Left lung (tissue), 10 donors: ENCODE data around the gene DNTTIP2. TPM values are rescaled to one million over a fixed set of nuclear protein-coding genes. Genes with fewer than 3 reads are reported as not detected.

Source experiments
- ATAC-seq: fragments of 200-7000 bp; cut with Tn5 transposase; one replicate; pipeline ENCODE4 v1.9.1; 2020; ENCODE audit warnings: moderate library complexity
- DNase-seq, 4 donors: peaks; one replicate each; pipeline ENCODE4 v3.0.0-alpha.2; 2013 to 2020
- H3K27ac ChIP-seq, 2 donors: fragments of 200-600 bp; sonication (generic) in 1 of 2; one replicate each; pipeline versions ENCODE4 v1.5.0 to v1.8.0; 2020 to 2021
- H3K27me3 ChIP-seq, 2 donors: fragments of 200-600 bp; sonication (generic) in 1 of 2; one replicate each; pipeline versions ENCODE4 v1.5.0 to v1.8.0; 2020 to 2021
- H3K36me3 ChIP-seq, 2 donors: fragments of 200-600 bp; sonication (generic) in 1 of 2; one replicate each; pipeline versions ENCODE4 v1.5.0 to v1.8.0; 2020 to 2021
- H3K4me1 ChIP-seq, 2 donors: fragments of 200-600 bp; one replicate each; pipeline ENCODE4 v1.8.0; 2021
- H3K4me3 ChIP-seq, 2 donors: fragments of 200-600 bp; sonication (generic) in 1 of 2; one replicate each; pipeline versions ENCODE4 v1.5.0 to v1.8.0; 2020 to 2021; ENCODE audit warnings: mild to moderate bottlenecking in 1 of 2
- H3K9me3 ChIP-seq, 2 donors: fragments of 200-600 bp; sonication (generic) in 1 of 2; one replicate each; pipeline versions ENCODE4 v1.5.0 to v1.8.0; 2020 to 2021
- intact Hi-C, 2 donors: fragments of 100-400 bp; cut with DNase I; formaldehyde crosslinking; loops; one replicate each; pipeline versions ENCODE4 v1.11.2 to v1.14.2; 2022
- polyA plus RNA-seq, 6 donors: library from polyadenylated mRNA; unstranded; fragments of 120-200 nt; gene quantifications; one replicate each; pipeline ENCODE4 v1.2.1, GENCODE V29; 2013; ENCODE audit not compliant: insufficient read length in 6 of 6
- total RNA-seq, 2 donors: library from RNA; stranded (reverse); fragmentation: NEBNext Ultra II Directional; extraction: Animal tissue kit (Norgen Biotek cat#: 25700); gene quantifications; one replicate each; pipeline ENCODE4 v1.2.1, GENCODE V29; 2021
- TF ChIP-seq, protein P1 (sequence below), 2 donors: fragments of 200-600 bp; sonication (generic) in 1 of 2; IDR thresholded peaks; one replicate each; pipeline versions ENCODE4 v1.5.0 to v1.8.0; 2021; ENCODE audit warnings: antibody characterized with exemption in 2 of 2
- donor health status: DM: no; HTN: yes; CAD: no.
- donor health status: DM: no; HTN: no; CAD: no.

Gene DNTTIP2
- total and polyA plus RNA-seq, 8 donors = 35.0 to 65.1 (median 59.3) TPM

DNA sequence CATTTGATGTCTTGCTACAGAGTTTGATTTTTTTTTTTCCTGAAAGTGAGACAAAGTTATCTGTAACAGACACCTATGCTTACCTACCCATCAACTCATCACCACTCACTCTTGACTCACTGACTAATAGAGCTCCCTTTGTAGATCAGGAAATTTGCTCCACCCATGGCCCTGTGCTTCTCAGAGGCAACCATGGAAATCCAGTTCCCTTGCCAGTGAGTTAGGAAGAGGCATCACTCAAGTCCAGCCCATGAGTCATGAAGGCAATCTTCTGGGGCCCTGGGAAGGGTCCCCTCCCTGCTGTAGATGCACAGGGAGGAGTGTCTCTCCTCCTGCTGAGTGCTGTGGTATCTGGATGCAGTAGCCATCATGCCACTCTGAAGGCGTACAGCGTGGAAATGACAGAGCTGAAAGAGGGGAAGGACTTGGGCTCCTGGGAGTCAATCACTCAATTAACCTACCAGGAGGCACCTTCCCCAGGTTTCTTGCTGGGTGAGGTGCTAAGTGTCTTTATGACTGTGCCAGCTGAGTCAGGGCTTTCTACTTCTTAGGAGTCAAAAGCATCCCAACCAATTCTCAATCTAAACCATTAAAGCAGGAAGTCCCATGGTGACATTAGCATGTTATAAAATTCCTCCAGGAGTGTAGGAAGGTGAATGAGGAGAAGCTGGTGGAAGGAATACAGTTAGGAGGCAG lies 56.1 kb downstream of the DNTTIP2 start:
- no peaks in the 10 kb centered on the region for H3K36me3 ChIP-seq
- H3K27ac ChIP-seq = no peak overlapping the region
- peaks cover 4 to 6% of the 10 kb centered on the region in 2 donors for H3K4me1 ChIP-seq
- ATAC-seq (no peak), DNase-seq (no peak)
- no peaks in the 10 kb centered on the region for H3K9me3 ChIP-seq
- intact Hi-C loops = no loop called here
- H3K27me3 ChIP-seq = no peaks in the 10 kb centered on the region
- TF ChIP-seq, protein P1, sequence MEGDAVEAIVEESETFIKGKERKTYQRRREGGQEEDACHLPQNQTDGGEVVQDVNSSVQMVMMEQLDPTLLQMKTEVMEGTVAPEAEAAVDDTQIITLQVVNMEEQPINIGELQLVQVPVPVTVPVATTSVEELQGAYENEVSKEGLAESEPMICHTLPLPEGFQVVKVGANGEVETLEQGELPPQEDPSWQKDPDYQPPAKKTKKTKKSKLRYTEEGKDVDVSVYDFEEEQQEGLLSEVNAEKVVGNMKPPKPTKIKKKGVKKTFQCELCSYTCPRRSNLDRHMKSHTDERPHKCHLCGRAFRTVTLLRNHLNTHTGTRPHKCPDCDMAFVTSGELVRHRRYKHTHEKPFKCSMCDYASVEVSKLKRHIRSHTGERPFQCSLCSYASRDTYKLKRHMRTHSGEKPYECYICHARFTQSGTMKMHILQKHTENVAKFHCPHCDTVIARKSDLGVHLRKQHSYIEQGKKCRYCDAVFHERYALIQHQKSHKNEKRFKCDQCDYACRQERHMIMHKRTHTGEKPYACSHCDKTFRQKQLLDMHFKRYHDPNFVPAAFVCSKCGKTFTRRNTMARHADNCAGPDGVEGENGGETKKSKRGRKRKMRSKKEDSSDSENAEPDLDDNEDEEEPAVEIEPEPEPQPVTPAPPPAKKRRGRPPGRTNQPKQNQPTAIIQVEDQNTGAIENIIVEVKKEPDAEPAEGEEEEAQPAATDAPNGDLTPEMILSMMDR (IDR thresholded peaks at IDR 0.05) = no peak
- no peak overlapping the region for H3K4me3 ChIP-seq

DNA sequence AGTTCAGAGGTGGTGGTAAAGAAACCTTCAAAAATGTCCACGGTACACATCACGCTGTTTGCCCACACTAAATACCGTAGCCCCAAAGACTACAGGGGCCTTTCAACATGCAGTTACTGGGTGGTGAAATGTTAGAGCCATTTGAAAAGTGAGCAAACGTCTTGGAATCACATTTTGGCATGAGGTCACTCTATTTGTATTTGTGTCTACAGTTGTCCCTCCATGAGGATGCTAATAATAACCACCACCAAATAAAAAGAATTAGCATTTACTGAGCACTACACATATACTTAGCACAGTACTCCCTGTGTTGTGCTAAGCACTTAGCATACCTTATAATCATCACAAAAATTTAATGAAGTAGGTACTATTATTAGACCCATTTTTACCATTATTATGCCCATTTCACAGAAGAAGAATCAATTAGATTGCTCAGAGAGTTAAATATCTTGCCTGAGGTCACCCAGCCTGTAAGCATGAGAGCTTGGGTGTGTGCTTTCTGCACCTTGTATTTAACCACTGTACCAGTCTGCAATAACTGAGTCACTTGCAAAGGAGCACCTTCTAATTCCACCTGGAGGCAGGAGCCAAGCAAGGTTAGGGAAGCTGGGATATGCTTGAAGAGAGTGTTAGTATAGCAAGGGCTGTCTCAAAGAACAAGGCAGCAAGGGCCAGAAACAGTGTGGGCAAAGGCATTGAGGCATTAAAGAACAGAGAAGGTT lies 57.4 kb downstream of the DNTTIP2 start:
- Histone ChIP-seq H3K27ac (no peak overlapping the region), H3K4me1 (peaks cover 14 to 19% of the 10 kb centered on the region in 2 donors), H3K36me3 (no peaks in the 10 kb centered on the region), H3K9me3 (no peaks in the 10 kb centered on the region), H3K4me3 (no peak overlapping the region), H3K27me3 (no peaks in the 10 kb centered on the region)
- no peak for DNase-seq
- intact Hi-C loops = no loop called here
- TF ChIP-seq, protein P1 (IDR thresholded peaks at IDR 0.05) = no peak
- no peak for ATAC-seq

DNA sequence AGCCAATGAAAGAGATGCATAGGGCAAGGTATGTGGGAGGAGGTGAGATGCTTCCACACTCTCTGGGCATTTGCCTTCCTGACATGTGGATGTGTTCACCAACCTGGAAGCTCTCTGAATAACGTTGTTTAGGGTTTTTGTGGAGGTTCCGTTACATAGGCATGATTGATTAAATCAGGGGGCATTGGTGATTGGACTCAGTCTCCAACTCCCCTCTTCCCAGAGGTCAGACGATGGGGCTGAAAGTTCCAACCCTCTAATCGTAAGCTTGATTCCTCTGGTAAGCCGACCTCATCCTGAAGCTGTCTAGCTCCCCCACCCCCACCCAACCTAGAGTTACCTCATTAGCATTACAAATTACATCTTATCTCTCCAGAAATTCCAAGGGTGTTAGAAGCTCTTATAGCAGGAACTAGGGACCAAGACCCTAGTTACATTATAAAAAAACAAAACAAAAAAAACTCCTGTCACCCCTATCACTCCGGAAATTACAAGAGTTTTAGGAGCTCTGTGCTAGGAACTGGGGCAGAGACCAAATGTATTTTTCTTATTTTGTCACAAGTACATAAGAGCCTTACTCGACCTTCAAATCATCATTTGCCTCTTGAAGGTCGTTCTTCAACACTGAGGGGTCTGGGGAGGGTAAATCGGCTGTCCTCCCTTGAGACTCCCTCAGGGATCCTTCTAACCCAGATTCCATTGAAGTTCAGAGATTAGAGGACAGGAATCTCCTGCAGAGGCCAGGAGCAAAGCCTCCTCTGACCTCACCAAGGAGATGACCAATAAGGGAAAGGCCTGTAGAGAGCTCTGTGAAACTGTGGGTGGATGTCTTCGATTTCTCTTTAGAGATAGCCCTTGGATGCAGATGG lies 58.2 kb downstream of the DNTTIP2 start:
- Histone ChIP-seq H3K4me3 (no peak overlapping the region), H3K36me3 (no peaks in the 10 kb centered on the region), H3K27me3 (no peaks in the 10 kb centered on the region), H3K9me3 (no peaks in the 10 kb centered on the region), H3K27ac (no peak overlapping the region), H3K4me1 (peaks cover 14 to 27% of the 10 kb centered on the region in 2 donors)
- no peak for ATAC-seq
- DNase-seq = no peak
- intact Hi-C loops = no loop called here
- TF ChIP-seq, protein P1 (IDR thresholded peaks at IDR 0.05) = no peak

DNA sequence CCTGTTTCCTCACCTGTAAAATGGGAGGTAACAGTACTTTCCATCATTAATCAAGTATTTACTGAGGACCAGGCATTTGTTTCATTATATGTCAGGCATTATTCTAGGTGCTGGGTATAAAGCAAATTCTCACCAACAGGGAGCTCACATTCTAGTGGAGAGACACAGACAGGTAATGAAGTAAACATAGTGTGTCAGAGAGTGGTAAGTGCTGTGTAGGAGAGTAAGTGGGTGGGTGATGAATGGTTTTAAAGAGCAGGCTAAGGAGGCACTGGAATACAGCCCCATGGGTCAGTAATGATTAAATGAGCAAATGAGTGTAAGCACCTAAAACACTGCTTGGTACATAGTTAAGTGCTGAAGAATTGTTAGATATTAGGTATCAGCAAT lies 60.4 kb downstream of the DNTTIP2 start:
- TF ChIP-seq, protein P1 (IDR thresholded peaks at IDR 0.05) = no peak
- no peaks in the 10 kb centered on the region for H3K27me3 ChIP-seq
- H3K36me3 ChIP-seq = no peaks in the 10 kb centered on the region
- no peak for ATAC-seq
- H3K27ac ChIP-seq = no peak overlapping the region
- DNase-seq = no peak
- intact Hi-C loops = no loop called here
- no peaks in the 10 kb centered on the region for H3K9me3 ChIP-seq
- no peak overlapping the region for H3K4me3 ChIP-seq
- peaks cover 14 to 27% of the 10 kb centered on the region in 2 donors for H3K4me1 ChIP-seq
